ENCODE results near the gene MEGF9. TPM values are rescaled to one million over a fixed set of nuclear protein-coding genes. Genes with fewer than 3 reads are reported as not detected.

The MEGF9 gene
- total RNA-seq, 1 donor from 2014 or later = 2.6 TPM

- Mint-ChIP-seq H3K4me3 (ENCODE audit: unreplicated experiment) (no peak overlapping the region), H3K27me3 (ENCODE audit: unreplicated experiment) (no peaks in the 10 kb centered on the region), H3K36me3 (ENCODE audit: low read depth, unreplicated experiment) (peaks cover 4% of the 10 kb centered on the region), H3K4me1 (ENCODE audit: unreplicated experiment) (no peaks in the 10 kb centered on the region), H3K27ac (ENCODE audit: unreplicated experiment) (no peak overlapping the region), H3K9me3 (ENCODE audit: unreplicated experiment) (no peaks in the 10 kb centered on the region)
- no peak for TF ChIP-seq CTCF (IDR thresholded peaks at IDR 0.05; ENCODE audit: unreplicated experiment)
- no peak for DNase-seq (ENCODE audit: low spot score)
Measured at GRCh38 chr9:120603010-120603409, 111.3 kb downstream of the MEGF9 start.

GRCh38 chr9:120593955-120594277, 120.4 kb downstream of the MEGF9 start:
- Mint-ChIP-seq H3K27ac (ENCODE audit: unreplicated experiment) (no peak overlapping the region), H3K9me3 (ENCODE audit: unreplicated experiment) (no peaks in the 10 kb centered on the region), H3K27me3 (ENCODE audit: unreplicated experiment) (peaks cover 1% of the 10 kb centered on the region), H3K4me1 (ENCODE audit: unreplicated experiment) (no peaks in the 10 kb centered on the region), H3K4me3 (ENCODE audit: unreplicated experiment) (no peak overlapping the region), H3K36me3 (ENCODE audit: low read depth, unreplicated experiment) (no peaks in the 10 kb centered on the region)
- no peak for DNase-seq (ENCODE audit: low spot score)
- TF ChIP-seq CTCF (IDR thresholded peaks at IDR 0.05; ENCODE audit: unreplicated experiment) = no peak

DNA sequence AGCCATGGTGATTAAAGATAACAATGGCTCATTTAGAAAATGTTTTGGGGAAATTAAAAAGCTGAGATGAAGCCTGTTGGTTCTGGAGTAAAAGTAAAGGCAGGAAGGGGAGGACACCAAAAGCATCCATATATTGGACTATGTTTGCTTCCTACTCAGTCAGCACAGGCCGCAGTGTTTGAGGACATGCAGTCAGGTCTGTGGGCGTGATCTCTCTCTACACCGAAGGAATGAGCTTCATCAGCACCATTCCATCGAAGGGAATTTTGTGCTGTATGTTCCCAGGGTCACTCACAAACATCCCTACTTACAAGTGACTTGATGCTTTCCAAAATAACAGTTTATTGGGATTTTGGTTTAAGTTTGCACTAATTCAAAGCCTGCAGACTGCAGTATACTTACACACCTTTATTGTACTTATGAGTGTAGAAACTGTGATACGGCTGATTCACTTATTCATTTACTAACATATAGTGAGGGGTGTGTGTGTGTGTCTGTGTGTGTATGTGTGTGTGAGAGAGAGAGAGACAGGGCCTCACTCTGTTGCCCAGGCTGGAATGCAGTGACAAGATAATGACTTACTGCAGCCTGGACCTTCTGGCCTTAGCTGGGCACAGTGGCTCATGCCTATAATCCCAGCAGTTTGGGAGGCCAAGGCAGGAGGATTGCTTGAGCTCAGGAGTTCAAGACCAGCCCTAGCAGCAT, 120.9 kb downstream of the MEGF9 start:
- Mint-ChIP-seq H3K36me3 (ENCODE audit: low read depth, unreplicated experiment) (no peaks in the 10 kb centered on the region), H3K27me3 (ENCODE audit: unreplicated experiment) (peaks cover 1% of the 10 kb centered on the region), H3K27ac (ENCODE audit: unreplicated experiment) (no peak overlapping the region), H3K4me1 (ENCODE audit: unreplicated experiment) (no peaks in the 10 kb centered on the region), H3K4me3 (ENCODE audit: unreplicated experiment) (no peak overlapping the region), H3K9me3 (ENCODE audit: unreplicated experiment) (no peaks in the 10 kb centered on the region)
- no peak for DNase-seq (ENCODE audit: low spot score)
- TF ChIP-seq CTCF (IDR thresholded peaks at IDR 0.05; ENCODE audit: unreplicated experiment) = no peak

DNA sequence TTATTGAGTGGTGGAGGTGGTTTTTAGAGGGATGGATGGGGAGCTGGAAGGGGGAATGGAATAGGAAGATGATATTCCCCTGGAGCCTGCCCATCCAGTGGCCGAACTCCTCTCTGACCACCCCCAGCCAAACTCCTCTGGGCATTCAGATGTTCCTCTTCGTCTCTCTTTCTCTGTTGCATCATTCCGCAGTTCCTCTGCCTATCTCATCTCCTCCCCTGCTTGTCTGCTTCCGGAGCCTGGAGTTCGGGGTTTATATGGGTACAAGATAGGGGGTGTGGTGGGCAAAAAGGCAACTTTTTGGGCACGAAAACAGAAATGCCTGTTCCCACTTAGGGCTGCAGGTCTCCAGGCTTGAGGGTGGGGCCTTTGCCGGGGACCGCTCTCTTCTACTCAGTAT, 122.1 kb downstream of the MEGF9 start:
- Mint-ChIP-seq H3K4me1 (ENCODE audit: unreplicated experiment) (no peaks in the 10 kb centered on the region), H3K27me3 (ENCODE audit: unreplicated experiment) (peaks cover 1% of the 10 kb centered on the region), H3K27ac (ENCODE audit: unreplicated experiment) (no peak overlapping the region), H3K9me3 (ENCODE audit: unreplicated experiment) (no peaks in the 10 kb centered on the region), H3K36me3 (ENCODE audit: low read depth, unreplicated experiment) (no peaks in the 10 kb centered on the region), H3K4me3 (ENCODE audit: unreplicated experiment) (no peak overlapping the region)
- TF ChIP-seq CTCF (IDR thresholded peaks at IDR 0.05; ENCODE audit: unreplicated experiment) = no peak
- no peak for DNase-seq (ENCODE audit: low spot score)

DNA sequence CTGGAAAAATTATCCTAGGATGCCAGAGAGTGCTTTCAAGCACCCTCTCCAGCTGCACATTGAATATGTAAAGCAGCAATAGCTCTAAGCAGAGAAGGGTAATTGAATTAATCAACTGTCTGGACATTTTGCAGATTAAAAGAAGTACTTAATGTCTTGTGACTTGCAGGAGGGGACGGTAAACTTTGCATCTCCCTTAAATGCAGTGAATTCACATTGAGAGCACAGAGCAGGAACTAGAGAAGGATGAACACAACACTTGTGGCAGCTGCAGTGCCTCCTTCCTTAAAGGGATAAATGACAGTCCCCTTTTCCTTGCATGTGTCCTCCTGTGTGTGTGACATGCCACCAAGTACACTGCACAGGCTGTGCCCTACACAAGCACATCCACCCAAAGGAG, 126.9 kb downstream of the MEGF9 start:
- Mint-ChIP-seq H3K36me3 (ENCODE audit: low read depth, unreplicated experiment) (no peaks in the 10 kb centered on the region), H3K9me3 (ENCODE audit: unreplicated experiment) (no peaks in the 10 kb centered on the region), H3K4me3 (ENCODE audit: unreplicated experiment) (no peak overlapping the region)

More for the DNA sequence above, 126.9 kb downstream of the MEGF9 start:
- no peak for DNase-seq (ENCODE audit: low spot score)
- TF ChIP-seq CTCF (IDR thresholded peaks at IDR 0.05; ENCODE audit: unreplicated experiment) = no peak
- Mint-ChIP-seq H3K27me3 (ENCODE audit: unreplicated experiment) (no peaks in the 10 kb centered on the region), H3K4me1 (ENCODE audit: unreplicated experiment) (no peaks in the 10 kb centered on the region), H3K27ac (ENCODE audit: unreplicated experiment) (no peak overlapping the region)
